HG03280 (cell line): ENCODE measurements around the gene SHROOM3.

Source experiments
- ATAC-seq: cut with Tn5 transposase; IDR thresholded peaks from one replicate; pipeline ENCODE4 v1.9.1; 2021; ENCODE audit warnings: mild to moderate bottlenecking, moderate library complexity; ENCODE audit not compliant: unreplicated experiment

Gene SHROOM3

GRCh38 chr4:76737180-76737579 is 302.2 kb downstream of the SHROOM3 start:
- no peak for ATAC-seq

GRCh38 chr4:76737771-76738085 is 302.7 kb downstream of the SHROOM3 start:
- ATAC-seq, result no peak

- no peak for ATAC-seq
Observed at GRCh38 chr4:76738086-76738931, 303.3 kb downstream of the SHROOM3 start.

GRCh38 chr4:76740192-76740591 is 305.2 kb downstream of the SHROOM3 start:
- no peak for ATAC-seq

- ATAC-seq, result no peak
Observed at GRCh38 chr4:76740866-76741662, 306.0 kb downstream of the SHROOM3 start.

- no peak for ATAC-seq
Observed at GRCh38 chr4:76741663-76742020, 306.6 kb downstream of the SHROOM3 start.

- ATAC-seq, result no peak
Observed at GRCh38 chr4:76744241-76744921, 309.4 kb downstream of the SHROOM3 start.

GRCh38 chr4:76745240-76745639 is 310.2 kb downstream of the SHROOM3 start:
- no peak for ATAC-seq

GRCh38 chr4:76747563-76747962 is 312.5 kb downstream of the SHROOM3 start:
- no peak for ATAC-seq

GRCh38 chr4:76748649-76749048 is 313.6 kb downstream of the SHROOM3 start:
- no peak for ATAC-seq

GRCh38 chr4:76749355-76749754 is 314.3 kb downstream of the SHROOM3 start:
- ATAC-seq, result no peak

- ATAC-seq, result no peak
Observed at GRCh38 chr4:76750716-76751115, 315.7 kb downstream of the SHROOM3 start.

- no peak for ATAC-seq
Observed at GRCh38 chr4:76751612-76752343, 316.7 kb downstream of the SHROOM3 start.

GRCh38 chr4:76752861-76753501 is 318.0 kb downstream of the SHROOM3 start:
- ATAC-seq, result no peak

- ATAC-seq, result no peak
Observed at GRCh38 chr4:76753814-76754213, 318.8 kb downstream of the SHROOM3 start.

- ATAC-seq, result no peak
Observed at GRCh38 chr4:76754439-76754838, 319.4 kb downstream of the SHROOM3 start.

GRCh38 chr4:76755756-76756155 is 320.7 kb downstream of the SHROOM3 start:
- ATAC-seq, result no peak

- no peak for ATAC-seq
Observed at GRCh38 chr4:76756416-76756815, 321.4 kb downstream of the SHROOM3 start.

- no peak for ATAC-seq
Observed at GRCh38 chr4:76757418-76757939, 322.4 kb downstream of the SHROOM3 start.

GRCh38 chr4:76758290-76758882 is 323.4 kb downstream of the SHROOM3 start:
- no peak for ATAC-seq
